Uterus (tissue), 4 donors: Measurements from ENCODE around the gene DRC3. TPM values are rescaled to one million over a fixed set of nuclear protein-coding genes. Genes with fewer than 3 reads are reported as not detected.

Source experiments
- DNase-seq, 2 donors: peaks; one replicate each; pipeline ENCODE4 v3.0.0-alpha.2; 2019 to 2020
- H3K27ac ChIP-seq, 2 donors: fragments of 200-600 bp; sonication (generic); 1 replicate in 1 of 2; 2 replicates in 1 of 2; pipeline ENCODE4 v1.5.1; 2016 to 2018
- H3K27me3 ChIP-seq, 2 donors: fragments of 200-600 bp; sonication (generic); one replicate each; pipeline ENCODE4 v1.5.1; 2018 to 2019; ENCODE audit warnings: control low read depth in 1 of 2
- H3K36me3 ChIP-seq, 2 donors: fragments of 200-600 bp; sonication (generic); one replicate each; pipeline ENCODE4 v1.5.1; 2019; ENCODE audit warnings: control low read depth in 1 of 2
- H3K4me1 ChIP-seq, 2 donors: fragments of 200-600 bp; sonication (generic); one replicate each; pipeline ENCODE4 v1.5.1; 2018 to 2019; ENCODE audit warnings: control low read depth in 1 of 2
- H3K4me3 ChIP-seq, 2 donors: fragments of 200-600 bp; sonication (generic); 1 replicate in 1 of 2; 2 replicates in 1 of 2; pipeline ENCODE4 v1.5.1; 2018 to 2019; ENCODE audit warnings: mild to moderate bottlenecking in 1 of 2
- H3K9me3 ChIP-seq, 2 donors: fragments of 200-600 bp; sonication (generic); one replicate each; pipeline ENCODE4 v1.5.1; 2019; ENCODE audit warnings: control low read depth in 1 of 2
- POLR2A ChIP-seq, 2 donors: fragments of 450-650 bp; IDR thresholded peaks; one replicate each; pipeline ENCODE4 v1.6.1; 2016; ENCODE audit warnings: antibody characterized with exemption in 2 of 2, mild to moderate bottlenecking in 1 of 2, moderate library complexity in 1 of 2
- intact Hi-C: fragments of 100-400 bp; cut with DNase I; formaldehyde crosslinking; loops from one replicate; pipeline ENCODE4 v1.15.1; 2023; ENCODE audit warnings: low total_unique reads
- total RNA-seq, 4 donors: library from RNA; depleted of rRNA in 3 of 4; stranded (reverse); fragments of >200 nt in 3 of 4; gene quantifications; one replicate each; pipeline versions ENCODE4 v1.1.0 to v1.2.4, GENCODE V29; 2014 to 2023
- TF ChIP-seq, protein P1 (sequence below), 4 experiments: fragments of 200-600 bp in 2 of 4; fragments of 450-650 bp in 2 of 4; sonication (generic) in 2 of 4; IDR thresholded peaks; one replicate each; pipeline ENCODE4 v1.5.1; 2016 to 2019; ENCODE audit warnings: antibody characterized with exemption in 4 of 4, mild to moderate bottlenecking in 2 of 4, moderate library complexity in 1 of 4
- donor health status: DM: yes; HTN: yes; CAD: no.

DRC3 gene
- total RNA-seq, 4 donors from 2014 or later = 7.7 to 18.5 (median 13.6) TPM

GRCh38 chr17:18004884-18005305, 32.2 kb downstream of the DRC3 start:
- Histone ChIP-seq H3K4me1 (no peaks in the 10 kb centered on the region), H3K27ac (no peak overlapping the region), H3K9me3 (no peaks in the 10 kb centered on the region), H3K27me3 (no peaks in the 10 kb centered on the region), H3K36me3 (no peaks in the 10 kb centered on the region), H3K4me3 (no peak overlapping the region)
- intact Hi-C loops = no loop called here
- no peak for DNase-seq
- TF ChIP-seq, protein P1, sequence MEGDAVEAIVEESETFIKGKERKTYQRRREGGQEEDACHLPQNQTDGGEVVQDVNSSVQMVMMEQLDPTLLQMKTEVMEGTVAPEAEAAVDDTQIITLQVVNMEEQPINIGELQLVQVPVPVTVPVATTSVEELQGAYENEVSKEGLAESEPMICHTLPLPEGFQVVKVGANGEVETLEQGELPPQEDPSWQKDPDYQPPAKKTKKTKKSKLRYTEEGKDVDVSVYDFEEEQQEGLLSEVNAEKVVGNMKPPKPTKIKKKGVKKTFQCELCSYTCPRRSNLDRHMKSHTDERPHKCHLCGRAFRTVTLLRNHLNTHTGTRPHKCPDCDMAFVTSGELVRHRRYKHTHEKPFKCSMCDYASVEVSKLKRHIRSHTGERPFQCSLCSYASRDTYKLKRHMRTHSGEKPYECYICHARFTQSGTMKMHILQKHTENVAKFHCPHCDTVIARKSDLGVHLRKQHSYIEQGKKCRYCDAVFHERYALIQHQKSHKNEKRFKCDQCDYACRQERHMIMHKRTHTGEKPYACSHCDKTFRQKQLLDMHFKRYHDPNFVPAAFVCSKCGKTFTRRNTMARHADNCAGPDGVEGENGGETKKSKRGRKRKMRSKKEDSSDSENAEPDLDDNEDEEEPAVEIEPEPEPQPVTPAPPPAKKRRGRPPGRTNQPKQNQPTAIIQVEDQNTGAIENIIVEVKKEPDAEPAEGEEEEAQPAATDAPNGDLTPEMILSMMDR (IDR thresholded peaks at IDR 0.05) = no peak
- no peak for TF ChIP-seq POLR2A (IDR thresholded peaks at IDR 0.05)

DNA sequence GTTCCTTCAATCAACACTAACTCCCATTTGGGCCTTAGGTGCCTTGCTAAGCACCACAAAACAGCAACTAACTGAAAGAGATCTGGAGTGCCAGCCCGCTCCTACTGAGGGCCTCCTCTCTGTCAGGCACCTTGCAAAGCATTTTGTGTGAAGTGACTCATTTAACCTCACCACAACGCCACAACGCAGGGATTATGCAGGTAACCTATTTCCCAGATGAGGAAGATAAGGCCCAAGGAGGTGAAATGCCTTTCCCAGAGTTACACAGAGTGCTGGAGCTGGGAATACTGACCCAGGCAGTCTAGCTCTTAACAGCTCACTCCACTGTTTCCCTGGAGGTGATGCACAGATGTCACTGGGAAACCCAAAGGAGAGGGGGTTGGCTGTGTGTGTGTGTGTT, 32.8 kb downstream of the DRC3 start:
- TF ChIP-seq, protein P1 (IDR thresholded peaks at IDR 0.05) = no peak
- no peak for TF ChIP-seq POLR2A (IDR thresholded peaks at IDR 0.05)
- intact Hi-C loops = no loop called here

DNA sequence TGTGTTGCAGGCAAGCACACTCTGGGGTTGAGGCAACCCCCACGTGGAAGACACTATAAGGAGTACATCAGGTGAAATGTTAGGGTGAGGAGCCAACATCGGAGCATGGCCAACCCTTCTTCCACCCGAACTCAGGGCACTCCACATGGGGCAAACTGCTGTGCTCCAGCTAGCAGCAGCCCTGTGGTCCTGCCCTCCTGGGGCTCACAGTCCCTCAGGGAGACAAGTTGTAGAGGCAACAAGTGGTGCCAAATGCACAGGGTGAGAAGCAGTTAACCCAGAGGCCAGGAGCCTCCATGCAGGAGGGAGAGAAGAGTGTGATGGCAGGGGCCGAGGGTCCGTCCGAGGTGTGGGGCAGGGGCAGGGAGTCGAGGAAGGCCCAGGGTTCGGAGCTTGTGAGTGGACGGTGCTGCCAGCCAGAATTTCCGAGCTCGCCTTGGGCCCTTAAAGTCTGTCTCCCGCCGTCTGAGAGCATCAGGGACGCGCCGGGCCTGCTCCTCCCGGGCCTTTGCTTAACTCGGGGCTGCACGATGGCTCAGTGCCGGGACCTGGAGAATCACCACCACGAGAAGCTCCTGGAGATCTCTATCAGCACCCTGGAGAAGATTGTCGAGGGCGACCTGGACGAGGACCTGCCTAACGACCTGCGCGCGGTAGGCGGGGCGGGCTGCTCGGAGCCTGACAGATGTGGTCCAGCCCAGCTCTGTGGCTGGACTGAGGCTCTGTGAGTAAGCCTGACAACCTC, 34.0 kb downstream of the DRC3 start:
- Histone ChIP-seq H3K9me3 (no peaks in the 10 kb centered on the region), H3K27ac (no peak overlapping the region), H3K27me3 (no peaks in the 10 kb centered on the region), H3K4me1 (no peaks in the 10 kb centered on the region), H3K4me3 (no peak overlapping the region), H3K36me3 (no peaks in the 10 kb centered on the region)
- intact Hi-C loops = no loop called here
- TF ChIP-seq, protein P1 (IDR thresholded peaks at IDR 0.05) = no peak
- no peak for TF ChIP-seq POLR2A (IDR thresholded peaks at IDR 0.05)
- no peak for DNase-seq

More for the DNA sequence above, 32.8 kb downstream of the DRC3 start:
- Histone ChIP-seq H3K27ac (no peak overlapping the region), H3K4me3 (no peak overlapping the region), H3K36me3 (no peaks in the 10 kb centered on the region), H3K9me3 (no peaks in the 10 kb centered on the region), H3K27me3 (no peaks in the 10 kb centered on the region), H3K4me1 (no peaks in the 10 kb centered on the region)
- DNase-seq = no peak

DNA sequence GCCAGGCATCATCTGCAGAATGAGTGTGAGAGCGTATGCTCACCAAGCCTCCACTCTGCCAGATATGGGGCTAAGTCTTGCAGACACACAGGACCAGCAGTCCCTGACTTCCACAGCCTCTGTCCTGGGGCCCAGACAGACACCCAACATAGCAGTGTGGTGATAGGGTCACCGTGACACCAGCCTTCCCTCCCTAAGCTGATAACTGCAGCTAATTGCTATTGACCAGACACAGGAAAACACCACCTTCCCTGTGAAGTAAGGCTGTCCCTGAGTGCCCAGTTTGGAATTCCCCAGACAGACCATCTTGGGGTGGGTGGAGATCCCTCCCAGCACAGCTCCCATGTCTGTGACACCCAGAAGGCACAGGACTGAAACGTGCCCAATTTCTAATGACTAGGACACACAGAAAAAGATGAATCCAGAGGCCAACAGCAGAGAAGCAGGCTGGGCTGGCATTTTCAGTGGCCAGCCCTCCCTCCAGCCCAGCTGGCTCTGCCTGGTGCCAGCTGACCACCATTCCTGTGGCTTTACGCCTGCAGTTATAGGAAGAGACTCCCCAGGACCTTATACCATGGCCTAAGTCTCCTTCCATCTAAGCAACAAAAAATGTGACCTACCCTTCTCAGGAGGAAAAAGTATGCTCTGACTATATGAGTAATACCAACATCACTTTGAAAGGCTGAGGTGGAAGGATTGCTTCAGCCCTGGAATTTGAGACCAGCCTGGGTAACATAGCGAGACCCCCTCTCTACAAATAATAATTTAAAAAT, 36.0 kb downstream of the DRC3 start:
- Histone ChIP-seq H3K27ac (no peak overlapping the region), H3K27me3 (no peaks in the 10 kb centered on the region), H3K9me3 (no peaks in the 10 kb centered on the region), H3K4me3 (no peak overlapping the region), H3K36me3 (no peaks in the 10 kb centered on the region), H3K4me1 (no peaks in the 10 kb centered on the region)
- no peak for DNase-seq
- intact Hi-C loops = no loop called here
- TF ChIP-seq, protein P1 (IDR thresholded peaks at IDR 0.05) = no peak
- TF ChIP-seq POLR2A (IDR thresholded peaks at IDR 0.05) = no peak
